BLaER1 treated with 17β-estradiol and CSF1 and Interleukin-3, amounts not matched to agents 10 nM and 100 nM (cell line): ENCODE measurements around the gene SSC5D.
A peak's percentile ranks its signal among the peaks of the same experiment; 100 is the strongest.

Experiments
- H3K27ac ChIP-seq, 11 experiments: shearing (Covaris generic); formaldehyde crosslinking; 2 replicates each; pipeline ENCODE4 v1.8.1; 2022
- H3K27me3 ChIP-seq, 11 experiments: shearing (Covaris generic); formaldehyde crosslinking; 2 replicates each; pipeline ENCODE4 v1.8.1; 2022
- H3K36me3 ChIP-seq, 11 experiments: shearing (Covaris generic); formaldehyde crosslinking; 2 replicates each; pipeline ENCODE4 v1.8.1; 2022
- H3K4me1 ChIP-seq, 10 experiments: shearing (Covaris generic); formaldehyde crosslinking; 2 replicates each; pipeline ENCODE4 v1.8.1; 2022
- H3K4me2 ChIP-seq, 11 experiments: shearing (Covaris generic); formaldehyde crosslinking; 2 replicates each; pipeline ENCODE4 v1.8.1; 2022
- H3K4me3 ChIP-seq, 10 experiments: shearing (Covaris generic); formaldehyde crosslinking; 2 replicates each; pipeline ENCODE4 v1.8.1; 2022
- H3K9ac ChIP-seq, 11 experiments: shearing (Covaris generic); formaldehyde crosslinking; 2 replicates each; pipeline ENCODE4 v1.8.1; 2022
- H3K9me3 ChIP-seq, 11 experiments: shearing (Covaris generic); formaldehyde crosslinking; replicated peaks in 1 of 11; 2 replicates each; pipeline ENCODE4 v1.8.1; 2022
- H4K20me1 ChIP-seq, 11 experiments: shearing (Covaris generic); formaldehyde crosslinking; 2 replicates each; pipeline ENCODE4 v1.8.1; 2022
- Cebpa-rat ChIP-seq, 11 experiments: shearing (Covaris generic); IDR thresholded peaks; 2 replicates each; pipeline ENCODE4 v1.8.1; 2022

SSC5D gene

DNA sequence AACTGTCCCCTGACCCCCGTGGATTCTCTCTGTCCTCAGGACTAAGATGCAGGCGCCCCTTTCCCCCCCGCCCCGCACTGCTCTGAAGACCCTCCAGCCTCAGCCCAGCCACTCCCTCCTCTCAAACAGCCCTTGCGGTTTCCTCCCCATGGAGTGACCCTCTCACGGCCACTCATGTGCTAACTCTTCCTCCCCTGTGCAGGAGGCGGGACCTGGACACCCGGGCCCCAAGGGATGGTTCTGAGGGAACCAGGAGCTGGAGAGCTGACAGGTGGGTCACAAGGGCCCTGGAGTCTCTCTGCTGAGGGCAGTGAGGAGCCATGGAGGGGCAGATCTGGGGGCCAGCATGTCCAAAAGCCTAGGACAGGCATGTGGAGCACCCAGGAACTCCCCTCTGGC is 28.7 kb upstream of the SSC5D start:
- Histone ChIP-seq H3K27me3 (no peaks in the 10 kb centered on the region), H3K4me1 (peaks cover 27 to 58% (median 45%) of the 10 kb centered on the region in 10 experiments), H3K27ac (peak overlapping the region in 1 of 11 experiments; percentile 14; a peak in 1 of 22 replicates), H3K36me3 (peaks cover 0 to 26% (median 16%) of the 10 kb centered on the region in 11 experiments; a peak in 18 of 22 replicates), H3K4me2 (peak overlapping the region; percentile 84 to 99 (median 90)), H4K20me1 (peaks cover 3 to 65% (median 60%) of the 10 kb centered on the region in 11 experiments; a peak in 20 of 22 replicates), H3K4me3 (0 out of 20 replicates have a peak overlapping the region, but pooled peaks of 2 of the 10 experiments have one; percentile 91 to 92), H3K9me3 (no peaks in the 10 kb centered on the region), H3K9ac (peak overlapping the region in 10 of 11 experiments; percentile 6 to 96 (median 40); a peak in 16 of 22 replicates)
- no peak for TF ChIP-seq Cebpa-rat (IDR thresholded peaks at IDR 0.05)

- H3K36me3 ChIP-seq, result peaks cover 0 to 22% (median 14%) of the 10 kb centered on the region in 11 experiments; a peak in 16 of 22 replicates
- peaks cover 3 to 59% (median 56%) of the 10 kb centered on the region in 11 experiments; a peak in 20 of 22 replicates for H4K20me1 ChIP-seq
- H3K4me1 ChIP-seq, result peaks cover 27 to 58% (median 45%) of the 10 kb centered on the region in 10 experiments
- peak overlapping the region in 2 of 11 experiments; percentile 14 to 97; a peak in 1 of 22 replicates for H3K27ac ChIP-seq
- H3K9me3 ChIP-seq, result no peaks in the 10 kb centered on the region
- peak overlapping the region; percentile 10 to 98 (median 96); a peak in 19 of 22 replicates for H3K9ac ChIP-seq
- TF ChIP-seq Cebpa-rat (IDR thresholded peaks at IDR 0.05), result 0 out of 22 replicates have a peak, but pooled peaks of 1 of the 11 experiments have one; percentile 12
- no peaks in the 10 kb centered on the region for H3K27me3 ChIP-seq
- peak overlapping the region in 9 of 10 experiments; percentile 75 to 92 (median 86); a peak in 16 of 20 replicates for H3K4me3 ChIP-seq
- peak overlapping the region; percentile 84 to 99 (median 90) for H3K4me2 ChIP-seq
Observed at GRCh38 chr19:55459950-55460657, 28.1 kb upstream of the SSC5D start.

DNA sequence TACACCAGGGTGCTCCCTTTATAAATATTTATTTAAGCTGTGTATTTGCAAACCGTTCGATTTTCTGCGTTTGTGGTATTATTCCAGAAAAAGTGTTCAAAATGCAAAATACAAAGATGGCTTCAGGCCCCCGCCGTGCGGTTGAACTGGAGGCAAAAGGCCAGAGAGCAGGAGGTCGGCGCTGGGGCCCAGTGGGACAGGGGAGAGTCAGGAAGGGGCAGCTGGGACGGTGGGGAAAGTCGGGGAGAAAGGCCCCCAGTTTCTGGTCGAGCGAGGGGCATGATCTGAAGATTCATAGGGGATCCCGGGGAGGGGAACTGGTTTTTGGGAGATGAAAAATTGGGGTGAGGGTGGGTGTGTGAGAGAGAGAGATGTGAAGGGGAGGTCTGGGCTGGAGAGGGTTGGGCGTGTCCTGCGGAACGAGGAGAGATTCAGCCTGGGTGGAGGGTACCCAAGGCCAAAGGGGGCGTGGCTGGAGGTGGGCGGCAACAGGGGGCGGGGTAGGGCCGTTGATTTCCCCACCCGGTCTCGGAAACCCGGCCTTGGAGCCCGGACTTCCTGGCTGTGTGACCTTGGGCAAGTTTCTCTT is 27.5 kb upstream of the SSC5D start:
- H3K4me2 ChIP-seq, result peak overlapping the region; percentile 84 to 99 (median 90)
- peaks cover 0 to 16% (median 7%) of the 10 kb centered on the region in 11 experiments; a peak in 12 of 22 replicates for H3K36me3 ChIP-seq
- peaks cover 27 to 58% (median 45%) of the 10 kb centered on the region in 10 experiments for H3K4me1 ChIP-seq
- no peak for TF ChIP-seq Cebpa-rat (IDR thresholded peaks at IDR 0.05)
- peaks cover 3 to 52% (median 50%) of the 10 kb centered on the region in 11 experiments; a peak in 19 of 22 replicates for H4K20me1 ChIP-seq
- peak overlapping the region; percentile 93 to 98 (median 96) for H3K27ac ChIP-seq
- H3K9me3 ChIP-seq, result no peaks in the 10 kb centered on the region
- H3K27me3 ChIP-seq, result no peaks in the 10 kb centered on the region
- peak overlapping the region; percentile 86 to 98 (median 96) for H3K9ac ChIP-seq
- H3K4me3 ChIP-seq, result peak overlapping the region; percentile 75 to 92 (median 87)

DNA sequence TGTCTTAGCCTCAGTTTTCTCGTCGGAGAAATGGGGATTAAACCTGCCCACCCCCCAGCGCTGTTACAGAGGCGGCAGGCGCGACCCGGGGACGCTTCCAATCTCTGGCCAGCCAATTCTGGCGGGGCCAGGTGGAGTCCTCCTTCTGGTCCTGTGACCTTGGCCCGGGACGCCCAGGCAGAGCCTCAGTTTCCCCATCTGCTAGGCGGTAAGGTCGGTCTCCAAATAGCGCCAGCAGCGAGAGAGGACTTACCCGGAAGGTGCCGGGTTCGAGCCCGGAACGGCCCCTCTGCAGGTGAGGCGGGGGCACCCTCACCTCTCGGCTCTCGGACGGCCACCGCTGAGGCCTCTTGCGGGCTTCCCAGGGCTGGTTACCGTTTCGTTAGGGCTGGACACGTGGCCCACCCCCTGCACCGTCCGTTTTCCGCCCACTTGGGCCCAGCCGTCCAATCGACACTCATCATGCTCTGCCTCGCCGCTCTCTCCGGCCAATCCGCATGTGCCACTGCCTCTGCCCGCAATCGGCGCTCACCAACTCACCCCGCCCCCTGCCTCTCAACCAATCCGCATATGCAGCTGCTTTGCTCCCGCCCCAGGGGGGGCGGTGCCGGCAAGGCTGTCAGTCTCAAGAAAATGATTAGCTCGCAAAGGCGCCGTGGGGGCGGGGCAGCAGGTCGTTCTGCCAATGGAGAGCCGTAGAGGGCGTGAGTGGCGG is 26.8 kb upstream of the SSC5D start, which contains the start of gene ISOC2:
Gene ISOC2 (minus strand): TSS at position 384 of the 715 bp plus-strand sequence. CDS start 5,156 bp downstream, outside the sequence.
- peak within 1 kb of the TSS; percentile 75 to 92 (median 87) for H3K4me3 ChIP-seq
- peak within 1 kb of the TSS; percentile 93 to 98 (median 96) for H3K27ac ChIP-seq
- H3K9ac ChIP-seq, result peak within 1 kb of the TSS; percentile 86 to 98 (median 96)
- no peaks in the 10 kb centered on the region for H3K27me3 ChIP-seq
- H3K9me3 ChIP-seq, result no peaks in the 10 kb centered on the region
- peaks cover 3 to 46% (median 45%) of the 10 kb centered on the region in 11 experiments; a peak in 19 of 22 replicates for H4K20me1 ChIP-seq
- TF ChIP-seq Cebpa-rat (IDR thresholded peaks at IDR 0.05), result no peak
- H3K4me1 ChIP-seq, result peaks cover 27 to 58% (median 45%) of the 10 kb centered on the region in 10 experiments
- H3K36me3 ChIP-seq, result peaks cover 0 to 9% (median 3%) of the 10 kb centered on the region in 11 experiments; a peak in 8 of 22 replicates
- peak within 1 kb of the TSS; percentile 84 to 99 (median 92) for H3K4me2 ChIP-seq

DNA sequence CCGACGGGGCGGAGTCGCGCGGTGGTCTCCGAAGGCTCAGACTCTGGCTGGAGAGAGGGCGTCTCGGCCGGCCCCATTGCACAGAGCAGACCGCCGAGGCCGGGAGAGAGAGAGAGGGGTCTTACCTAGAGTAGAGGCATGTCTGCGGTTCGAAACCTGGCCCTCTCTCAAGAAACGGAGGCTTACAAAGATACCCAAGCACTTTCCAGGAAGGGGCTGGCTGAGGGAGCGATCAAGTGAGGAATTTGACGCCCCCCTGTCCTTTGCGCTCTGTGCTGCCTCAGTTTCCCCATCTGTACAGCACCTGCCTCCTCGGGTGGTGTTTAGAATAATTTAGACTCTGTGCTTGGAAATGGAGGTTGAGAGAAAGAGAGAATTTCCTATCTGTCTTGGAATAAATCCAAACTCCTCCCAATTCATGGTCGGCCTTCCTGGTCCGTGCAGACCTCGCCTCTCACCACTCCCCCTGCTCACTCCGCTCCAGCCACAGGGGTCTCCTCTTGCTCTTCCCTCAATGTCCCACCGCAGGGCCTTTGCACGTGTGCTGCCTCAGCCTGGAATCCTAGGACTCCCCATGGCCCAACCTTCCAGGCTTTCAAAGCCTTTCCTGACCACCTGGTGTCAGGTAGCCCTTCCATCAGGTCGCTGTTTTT is 26.1 kb upstream of the SSC5D start:
- Histone ChIP-seq H3K4me3 (peak overlapping the region; percentile 48 to 91 (median 78)), H3K4me1 (peaks cover 27 to 58% (median 45%) of the 10 kb centered on the region in 10 experiments), H3K9me3 (no peaks in the 10 kb centered on the region), H3K36me3 (peaks cover 0 to 3% (median 0%) of the 10 kb centered on the region in 11 experiments; a peak in 2 of 22 replicates), H4K20me1 (peaks cover 3 to 39% (median 38%) of the 10 kb centered on the region in 11 experiments; a peak in 19 of 22 replicates), H3K27me3 (no peaks in the 10 kb centered on the region), H3K4me2 (peak overlapping the region; percentile 60 to 96 (median 82)), H3K9ac (peak overlapping the region; percentile 59 to 95 (median 76)), H3K27ac (peak overlapping the region; percentile 27 to 96 (median 69); a peak in 21 of 22 replicates)
- TF ChIP-seq Cebpa-rat (IDR thresholded peaks at IDR 0.05), result no peak

DNA sequence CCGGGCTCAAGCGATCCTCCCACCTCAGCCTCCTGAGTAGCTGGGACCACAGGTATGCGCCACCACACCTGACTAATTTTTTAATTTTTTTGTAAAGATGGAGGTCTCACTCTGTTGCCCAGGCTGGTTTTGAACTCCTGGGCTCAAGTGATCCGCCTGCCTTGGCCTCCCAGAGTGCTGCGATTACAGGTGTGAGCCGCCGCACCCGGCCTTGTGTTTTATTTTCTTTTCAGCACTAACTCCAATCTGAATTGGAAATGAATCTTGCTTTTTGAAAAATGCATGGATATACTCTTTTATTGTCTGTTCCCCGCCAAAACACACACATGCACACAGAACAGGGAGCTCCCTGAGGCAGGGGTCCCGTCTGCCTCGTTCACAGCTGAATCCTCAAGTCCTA is 25.5 kb upstream of the SSC5D start:
- Histone ChIP-seq H3K27ac (no peak overlapping the region), H3K36me3 (no peaks in the 10 kb centered on the region), H3K9ac (peak overlapping the region in 2 of 11 experiments; percentile 41 to 42; a peak in 1 of 22 replicates), H3K27me3 (no peaks in the 10 kb centered on the region), H3K4me1 (peaks cover 27 to 55% (median 45%) of the 10 kb centered on the region in 10 experiments), H3K4me2 (peak overlapping the region in 10 of 11 experiments; percentile 60 to 96 (median 82); a peak in 12 of 22 replicates), H4K20me1 (peaks cover 3 to 33% (median 32%) of the 10 kb centered on the region in 11 experiments; a peak in 18 of 22 replicates), H3K4me3 (peak overlapping the region in 1 of 10 experiments; percentile 91; a peak in 2 of 20 replicates), H3K9me3 (no peaks in the 10 kb centered on the region)
- TF ChIP-seq Cebpa-rat (IDR thresholded peaks at IDR 0.05), result no peak

DNA sequence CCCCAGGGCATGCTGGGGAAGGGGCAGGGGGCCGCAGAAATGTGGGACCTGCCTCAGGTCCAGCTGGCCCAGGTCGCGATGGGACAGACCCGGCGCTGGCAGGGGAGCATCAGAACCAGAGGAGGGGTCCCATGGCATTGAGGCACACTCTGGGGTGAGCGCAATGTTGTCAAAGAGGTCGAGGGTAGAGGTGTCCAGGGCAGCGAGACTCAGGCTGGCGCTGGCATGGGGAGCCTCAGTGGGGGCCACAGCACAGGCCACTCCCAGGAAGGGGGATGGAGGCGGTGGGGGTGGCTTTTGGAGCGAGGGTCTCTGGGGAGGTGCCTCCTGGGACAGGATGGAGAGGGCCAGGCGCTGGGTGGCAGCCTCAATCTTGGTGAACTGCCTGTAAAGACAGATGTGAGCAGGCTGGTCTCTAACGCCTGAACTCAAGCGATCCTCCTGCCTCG is 24.6 kb upstream of the SSC5D start:
- Histone ChIP-seq H3K27ac (0 out of 22 replicates have a peak overlapping the region, but pooled peaks of 1 of the 11 experiments have one; percentile 26), H3K9ac (peak overlapping the region in 6 of 11 experiments; percentile 2 to 45 (median 41); a peak in 9 of 22 replicates), H3K4me1 (peaks cover 27 to 46% (median 39%) of the 10 kb centered on the region in 10 experiments), H3K36me3 (no peaks in the 10 kb centered on the region), H3K9me3 (no peaks in the 10 kb centered on the region), H4K20me1 (peaks cover 3 to 24% (median 23%) of the 10 kb centered on the region in 11 experiments; a peak in 18 of 22 replicates), H3K27me3 (no peaks in the 10 kb centered on the region), H3K4me3 (no peak overlapping the region), H3K4me2 (peak overlapping the region in 8 of 11 experiments; percentile 18 to 92 (median 42); a peak in 12 of 22 replicates)
- no peak for TF ChIP-seq Cebpa-rat (IDR thresholded peaks at IDR 0.05)
